Central memory CD8-positive, alpha-beta T cell (primary cell): ENCODE measurements around the gene PPEF2.

ENCODE experiments used
- ATAC-seq: fragments of 150-1000 bp; cut with Tn5 transposase; replicated peaks from 2 replicates; pipeline ENCODE4 v1.10.0; 2022; ENCODE audit warnings: mild to moderate bottlenecking, moderate FRiP score, moderate number of reproducible peaks; ENCODE audit not compliant: poor library complexity, severe bottlenecking; ENCODE audit errors: extremely low read depth
- DNase-seq, 2 donors: peaks; one replicate each; pipeline ENCODE4 v3.0.0; 2021; ENCODE audit warnings: low spot score in 2 of 2
- H3K27ac Mint-ChIP-seq: one replicate; pipeline ENCODE4 v1.8.0; 2022; ENCODE audit warnings: low read depth, mild to moderate bottlenecking, moderate library complexity, mixed read lengths
- H3K27me3 Mint-ChIP-seq: one replicate; pipeline ENCODE4 v1.8.0; 2022; ENCODE audit warnings: mixed read lengths
- H3K36me3 Mint-ChIP-seq: one replicate; pipeline ENCODE4 v1.8.0; 2022; ENCODE audit warnings: mild to moderate bottlenecking, moderate library complexity, mixed read lengths; ENCODE audit not compliant: insufficient read depth
- H3K4me1 Mint-ChIP-seq: one replicate; pipeline ENCODE4 v1.8.0; 2022; ENCODE audit warnings: mixed read lengths
- H3K4me3 Mint-ChIP-seq: one replicate; pipeline ENCODE4 v1.8.0; 2022; ENCODE audit warnings: mild to moderate bottlenecking, moderate library complexity, mixed read lengths
- H3K9me3 Mint-ChIP-seq: one replicate; pipeline ENCODE4 v1.8.0; 2022; ENCODE audit warnings: mixed read lengths

PPEF2 gene

GRCh38 chr4:75844151-75844662, 58.0 kb downstream of the PPEF2 start:
- no peak for ATAC-seq
- H3K27ac Mint-ChIP-seq: no peak overlapping the region
- no peaks in the 10 kb centered on the region for H3K4me1 Mint-ChIP-seq
- H3K9me3 Mint-ChIP-seq: no peaks in the 10 kb centered on the region
- H3K4me3 Mint-ChIP-seq: no peak overlapping the region
- DNase-seq: no peak
- peaks cover 3% of the 10 kb centered on the region for H3K27me3 Mint-ChIP-seq
- H3K36me3 Mint-ChIP-seq: no peaks in the 10 kb centered on the region

DNA sequence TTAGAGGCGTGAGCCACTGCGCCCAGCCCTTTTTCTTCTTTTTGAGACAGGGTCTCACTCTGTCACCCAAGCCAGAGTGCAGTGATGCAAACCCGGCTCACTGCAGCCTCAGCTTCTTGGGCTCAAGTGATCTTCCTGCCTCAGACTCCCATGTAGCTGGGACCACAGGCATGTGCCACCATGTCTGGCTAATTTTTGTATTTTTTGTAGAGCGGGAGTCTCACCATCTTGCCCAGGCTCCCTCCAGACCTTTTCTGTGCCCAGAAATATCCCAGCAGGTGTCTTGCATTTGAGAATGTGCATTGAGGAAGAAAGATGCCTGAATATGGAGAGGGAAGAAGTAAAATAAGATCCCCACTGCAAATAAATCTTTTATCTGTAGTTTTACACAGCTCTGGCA, 58.7 kb downstream of the PPEF2 start:
- DNase-seq (no peak), ATAC-seq (no peak)
- Mint-ChIP-seq H3K4me3 (no peak overlapping the region), H3K9me3 (no peaks in the 10 kb centered on the region), H3K36me3 (no peaks in the 10 kb centered on the region), H3K4me1 (no peaks in the 10 kb centered on the region), H3K27me3 (no peaks in the 10 kb centered on the region), H3K27ac (no peak overlapping the region)

- DNase-seq (no peak), ATAC-seq (no peak)
- Mint-ChIP-seq H3K4me3 (no peak overlapping the region), H3K27me3 (no peaks in the 10 kb centered on the region), H3K4me1 (no peaks in the 10 kb centered on the region), H3K27ac (no peak overlapping the region), H3K9me3 (no peaks in the 10 kb centered on the region), H3K36me3 (no peaks in the 10 kb centered on the region)
Measured at GRCh38 chr4:75841641-75842520, 60.4 kb downstream of the PPEF2 start.

DNA sequence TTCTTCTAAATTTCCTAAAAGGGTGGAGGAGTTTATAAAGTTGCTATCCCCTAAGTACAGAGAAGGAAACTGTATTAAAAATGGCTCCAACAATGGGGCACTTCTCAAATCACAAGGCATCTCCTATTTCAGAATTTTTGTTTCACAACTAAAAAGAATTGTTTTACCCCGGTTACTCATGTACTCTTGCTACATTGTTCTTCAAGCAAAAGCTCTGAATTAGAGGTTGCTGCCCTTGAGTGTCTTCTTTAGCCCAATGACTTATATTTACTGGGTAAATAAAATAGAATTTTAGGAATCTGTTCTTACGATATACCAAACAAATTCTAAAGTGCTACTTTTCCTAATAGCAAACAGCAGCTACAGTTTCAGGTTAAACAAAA, 67.5 kb downstream of the PPEF2 start:
- Mint-ChIP-seq H3K4me3 (no peak overlapping the region), H3K9me3 (no peaks in the 10 kb centered on the region)

GRCh38 chr4:75834095-75834771, 68.0 kb downstream of the PPEF2 start:
- Mint-ChIP-seq H3K4me3 (no peak overlapping the region), H3K27ac (no peak overlapping the region), H3K36me3 (no peaks in the 10 kb centered on the region), H3K27me3 (no peaks in the 10 kb centered on the region), H3K4me1 (no peaks in the 10 kb centered on the region), H3K9me3 (no peaks in the 10 kb centered on the region)
- no peak for DNase-seq
- no peak for ATAC-seq

More for the DNA sequence above, 67.5 kb downstream of the PPEF2 start:
- no peaks in the 10 kb centered on the region for H3K4me1 Mint-ChIP-seq
- DNase-seq: no peak
- no peaks in the 10 kb centered on the region for H3K27me3 Mint-ChIP-seq
- no peaks in the 10 kb centered on the region for H3K36me3 Mint-ChIP-seq
- ATAC-seq: no peak
- no peak overlapping the region for H3K27ac Mint-ChIP-seq

- Mint-ChIP-seq H3K27ac (no peak overlapping the region), H3K36me3 (no peaks in the 10 kb centered on the region), H3K27me3 (no peaks in the 10 kb centered on the region), H3K9me3 (no peaks in the 10 kb centered on the region), H3K4me1 (no peaks in the 10 kb centered on the region), H3K4me3 (no peak overlapping the region)
- ATAC-seq (no peak), DNase-seq (no peak)
Measured at GRCh38 chr4:75831856-75832405, 70.3 kb downstream of the PPEF2 start.

- no peaks in the 10 kb centered on the region for H3K36me3 Mint-ChIP-seq
- no peaks in the 10 kb centered on the region for H3K27me3 Mint-ChIP-seq
- no peaks in the 10 kb centered on the region for H3K4me1 Mint-ChIP-seq
- DNase-seq: no peak
- no peak overlapping the region for H3K4me3 Mint-ChIP-seq
- no peak overlapping the region for H3K27ac Mint-ChIP-seq
- ATAC-seq: no peak
- no peaks in the 10 kb centered on the region for H3K9me3 Mint-ChIP-seq
Measured at GRCh38 chr4:75830906-75831305, 71.3 kb downstream of the PPEF2 start.

- H3K4me1 Mint-ChIP-seq: no peaks in the 10 kb centered on the region
- no peak overlapping the region for H3K4me3 Mint-ChIP-seq
- H3K27me3 Mint-ChIP-seq: no peaks in the 10 kb centered on the region
- DNase-seq: no peak
- ATAC-seq: no peak
- no peak overlapping the region for H3K27ac Mint-ChIP-seq
- H3K36me3 Mint-ChIP-seq: no peaks in the 10 kb centered on the region
- no peaks in the 10 kb centered on the region for H3K9me3 Mint-ChIP-seq
Measured at GRCh38 chr4:75823812-75824211, 78.4 kb downstream of the PPEF2 start.

DNA sequence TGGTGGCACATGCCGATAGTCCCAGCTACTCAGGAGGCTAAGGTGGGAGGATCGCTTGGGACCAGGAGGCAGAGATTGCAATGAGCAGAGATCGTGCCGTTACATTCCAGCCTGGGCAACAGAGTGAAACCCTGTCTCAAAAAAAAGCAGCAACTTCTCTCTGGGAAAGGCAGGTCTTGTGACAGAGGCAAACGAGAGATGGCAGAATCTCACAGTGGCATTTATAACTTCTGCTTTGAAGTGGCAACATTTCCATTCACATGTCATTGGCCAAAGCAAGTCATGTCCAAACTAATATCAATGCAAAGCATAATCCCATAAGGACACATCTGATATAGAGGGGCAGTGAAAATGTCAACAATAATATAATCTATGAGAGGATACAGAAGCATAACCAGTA, 79.8 kb downstream of the PPEF2 start:
- DNase-seq (no peak), ATAC-seq (no peak)
- no peaks in the 10 kb centered on the region for H3K36me3 Mint-ChIP-seq
- H3K4me1 Mint-ChIP-seq: no peaks in the 10 kb centered on the region
- H3K4me3 Mint-ChIP-seq: no peak overlapping the region
- no peak overlapping the region for H3K27ac Mint-ChIP-seq
- H3K27me3 Mint-ChIP-seq: no peaks in the 10 kb centered on the region
- H3K9me3 Mint-ChIP-seq: no peaks in the 10 kb centered on the region

DNA sequence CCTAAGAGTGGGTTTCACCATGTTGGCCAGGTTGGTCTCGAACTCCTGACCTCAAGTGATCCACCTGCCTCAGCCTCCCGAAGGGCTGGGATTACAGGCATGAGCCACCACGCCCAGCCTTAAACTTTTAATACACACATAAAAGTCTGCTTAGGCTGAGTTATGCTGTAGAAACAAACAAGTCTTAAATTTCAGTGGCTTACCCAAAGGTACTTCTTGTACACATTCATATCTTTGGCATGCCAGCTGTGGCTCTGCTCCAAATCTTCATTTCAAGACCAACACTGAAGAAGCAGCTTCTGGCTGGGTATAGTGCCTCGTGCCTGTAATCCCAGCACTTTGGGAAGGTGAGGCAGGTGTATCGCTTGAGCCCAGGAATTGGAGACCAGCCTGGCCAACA, 80.3 kb downstream of the PPEF2 start:
- Mint-ChIP-seq H3K36me3 (peaks cover under 1% of the 10 kb centered on the region), H3K27me3 (no peaks in the 10 kb centered on the region), H3K9me3 (no peaks in the 10 kb centered on the region), H3K27ac (no peak overlapping the region), H3K4me3 (no peak overlapping the region), H3K4me1 (no peaks in the 10 kb centered on the region)
- ATAC-seq (no peak), DNase-seq (no peak)

- Mint-ChIP-seq H3K27ac (no peak overlapping the region), H3K36me3 (peaks cover 3% of the 10 kb centered on the region), H3K4me3 (no peak overlapping the region), H3K4me1 (no peaks in the 10 kb centered on the region), H3K27me3 (no peaks in the 10 kb centered on the region), H3K9me3 (no peaks in the 10 kb centered on the region)
- ATAC-seq: no peak
- no peak for DNase-seq
Measured at GRCh38 chr4:75821216-75821615, 81.0 kb downstream of the PPEF2 start.

GRCh38 chr4:75820676-75821075, 81.6 kb downstream of the PPEF2 start:
- no peaks in the 10 kb centered on the region for H3K27me3 Mint-ChIP-seq
- H3K9me3 Mint-ChIP-seq: no peaks in the 10 kb centered on the region
- DNase-seq (no peak), ATAC-seq (no peak)
- H3K4me1 Mint-ChIP-seq: no peaks in the 10 kb centered on the region
- H3K36me3 Mint-ChIP-seq: peaks cover 3% of the 10 kb centered on the region
- H3K4me3 Mint-ChIP-seq: no peak overlapping the region
- no peak overlapping the region for H3K27ac Mint-ChIP-seq

GRCh38 chr4:75820197-75820596, 82.1 kb downstream of the PPEF2 start:
- Mint-ChIP-seq H3K27me3 (no peaks in the 10 kb centered on the region), H3K9me3 (no peaks in the 10 kb centered on the region), H3K27ac (no peak overlapping the region), H3K36me3 (peaks cover 3% of the 10 kb centered on the region), H3K4me1 (no peaks in the 10 kb centered on the region), H3K4me3 (no peak overlapping the region)
- no peak for ATAC-seq
- no peak for DNase-seq
